Adrenal gland (tissue), 5 donors: Measurements from ENCODE around the gene SPHKAP.

Experiments
- POLR2A ChIP-seq, 2 donors: fragments of 450-650 bp; IDR thresholded peaks; one replicate each; pipeline ENCODE4 v1.6.1; 2017; ENCODE audit warnings: antibody characterized with exemption in 2 of 2, mild to moderate bottlenecking in 2 of 2, moderate library complexity in 1 of 2
- TF ChIP-seq, protein P1 (sequence below), 6 experiments: fragments of 450-650 bp in 4 of 6; fragments of 200-600 bp in 2 of 6; sonication (generic) in 1 of 6; IDR thresholded peaks; 1 replicate in 5 of 6; 2 replicates in 1 of 6; pipeline versions ENCODE4 v1.5.1 to v1.8.0; 2016 to 2021; ENCODE audit warnings: antibody characterized with exemption in 6 of 6, mild to moderate bottlenecking in 2 of 6, moderate library complexity in 1 of 6
- donor health status: DM: no; HTN: no; CAD: no.

DNA sequence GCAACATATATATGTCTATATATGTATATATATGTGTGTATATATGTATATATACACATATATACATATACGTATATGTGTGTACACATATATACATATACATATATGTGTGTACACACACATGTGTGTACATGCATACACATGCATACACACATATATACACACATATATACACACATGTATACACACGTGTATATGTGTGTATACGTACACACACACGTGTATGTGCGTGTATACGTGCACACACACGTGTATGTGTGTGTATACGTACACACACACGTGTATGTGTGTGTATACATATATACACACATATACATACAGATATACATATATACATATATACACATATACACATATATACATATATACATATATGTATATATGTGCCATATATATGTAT is 89.4 kb downstream of the SPHKAP start:
- TF ChIP-seq, protein P1, sequence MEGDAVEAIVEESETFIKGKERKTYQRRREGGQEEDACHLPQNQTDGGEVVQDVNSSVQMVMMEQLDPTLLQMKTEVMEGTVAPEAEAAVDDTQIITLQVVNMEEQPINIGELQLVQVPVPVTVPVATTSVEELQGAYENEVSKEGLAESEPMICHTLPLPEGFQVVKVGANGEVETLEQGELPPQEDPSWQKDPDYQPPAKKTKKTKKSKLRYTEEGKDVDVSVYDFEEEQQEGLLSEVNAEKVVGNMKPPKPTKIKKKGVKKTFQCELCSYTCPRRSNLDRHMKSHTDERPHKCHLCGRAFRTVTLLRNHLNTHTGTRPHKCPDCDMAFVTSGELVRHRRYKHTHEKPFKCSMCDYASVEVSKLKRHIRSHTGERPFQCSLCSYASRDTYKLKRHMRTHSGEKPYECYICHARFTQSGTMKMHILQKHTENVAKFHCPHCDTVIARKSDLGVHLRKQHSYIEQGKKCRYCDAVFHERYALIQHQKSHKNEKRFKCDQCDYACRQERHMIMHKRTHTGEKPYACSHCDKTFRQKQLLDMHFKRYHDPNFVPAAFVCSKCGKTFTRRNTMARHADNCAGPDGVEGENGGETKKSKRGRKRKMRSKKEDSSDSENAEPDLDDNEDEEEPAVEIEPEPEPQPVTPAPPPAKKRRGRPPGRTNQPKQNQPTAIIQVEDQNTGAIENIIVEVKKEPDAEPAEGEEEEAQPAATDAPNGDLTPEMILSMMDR (IDR thresholded peaks at IDR 0.05) = no peak
- TF ChIP-seq POLR2A (IDR thresholded peaks at IDR 0.05) = no peak
